GM12864 (cell line): ENCODE data around the gene UBTD2.
"Not testable (repeated sequence)": the region's sequence is repeated elsewhere in the genome, so short reads cannot be mapped to it uniquely, and the experiment has no call there.

Source experiments
- DNase-seq: peaks from one replicate; pipeline ENCODE4 v3.0.0-alpha.2; 2011; ENCODE audit warnings: low read depth
- H3K4me3 ChIP-seq: 2 replicates; pipeline ENCODE4 v1.5.1; 2011; ENCODE audit warnings: mild to moderate bottlenecking, low read depth, low read length, control low read depth
- TF ChIP-seq, protein P1 (sequence below): IDR thresholded peaks from 2 replicates; pipeline ENCODE4 v1.5.1; 2011; ENCODE audit warnings: low read depth, mild to moderate bottlenecking, moderate library complexity, low read length, control low read depth, inconsistent platforms; ENCODE audit errors: missing control alignments

UBTD2 gene

DNA sequence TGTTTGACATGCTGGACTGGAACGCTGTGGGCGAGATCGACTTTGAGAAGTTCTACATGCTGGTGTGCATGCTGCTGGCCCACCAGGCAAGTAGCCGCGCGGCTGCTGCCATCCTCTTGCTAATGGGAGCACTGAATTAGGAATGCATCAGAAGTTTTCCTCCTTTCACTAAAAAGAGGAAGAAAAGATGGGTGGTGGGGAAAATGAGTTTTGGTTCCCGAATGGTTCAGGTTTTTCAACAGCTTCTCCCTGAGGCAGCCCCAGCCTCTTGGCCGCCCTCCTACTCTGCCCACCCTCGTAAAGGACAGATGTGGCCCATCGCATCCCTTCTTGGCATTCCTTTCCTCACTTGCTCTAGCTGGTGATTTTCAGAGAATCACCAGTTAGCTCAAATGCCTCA lies 84.1 kb downstream of the UBTD2 start:
- H3K4me3 ChIP-seq = no peak overlapping the region
- TF ChIP-seq, protein P1, sequence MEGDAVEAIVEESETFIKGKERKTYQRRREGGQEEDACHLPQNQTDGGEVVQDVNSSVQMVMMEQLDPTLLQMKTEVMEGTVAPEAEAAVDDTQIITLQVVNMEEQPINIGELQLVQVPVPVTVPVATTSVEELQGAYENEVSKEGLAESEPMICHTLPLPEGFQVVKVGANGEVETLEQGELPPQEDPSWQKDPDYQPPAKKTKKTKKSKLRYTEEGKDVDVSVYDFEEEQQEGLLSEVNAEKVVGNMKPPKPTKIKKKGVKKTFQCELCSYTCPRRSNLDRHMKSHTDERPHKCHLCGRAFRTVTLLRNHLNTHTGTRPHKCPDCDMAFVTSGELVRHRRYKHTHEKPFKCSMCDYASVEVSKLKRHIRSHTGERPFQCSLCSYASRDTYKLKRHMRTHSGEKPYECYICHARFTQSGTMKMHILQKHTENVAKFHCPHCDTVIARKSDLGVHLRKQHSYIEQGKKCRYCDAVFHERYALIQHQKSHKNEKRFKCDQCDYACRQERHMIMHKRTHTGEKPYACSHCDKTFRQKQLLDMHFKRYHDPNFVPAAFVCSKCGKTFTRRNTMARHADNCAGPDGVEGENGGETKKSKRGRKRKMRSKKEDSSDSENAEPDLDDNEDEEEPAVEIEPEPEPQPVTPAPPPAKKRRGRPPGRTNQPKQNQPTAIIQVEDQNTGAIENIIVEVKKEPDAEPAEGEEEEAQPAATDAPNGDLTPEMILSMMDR = no peak
- DNase-seq = no peak

DNA sequence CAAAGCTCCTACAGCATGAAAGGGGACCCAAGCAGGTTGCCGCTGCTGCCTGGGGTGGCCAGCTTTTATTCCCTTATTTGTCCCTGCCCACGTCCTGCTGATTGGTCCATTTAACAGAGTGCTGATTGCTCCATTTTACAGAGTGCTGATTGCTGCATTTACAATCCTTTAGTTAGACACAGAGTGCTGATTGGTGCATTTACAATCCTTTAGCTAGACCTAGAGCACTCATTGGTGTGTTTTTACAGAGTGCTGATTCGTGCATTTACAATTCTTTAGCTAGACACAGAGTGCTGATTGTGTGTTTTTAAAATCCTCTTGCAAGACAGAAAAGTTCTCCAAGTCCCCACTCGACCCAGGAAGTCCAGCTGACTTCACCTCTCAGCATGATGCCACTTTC lies 85.8 kb downstream of the UBTD2 start:
- DNase-seq = not testable (repeated sequence)

DNA sequence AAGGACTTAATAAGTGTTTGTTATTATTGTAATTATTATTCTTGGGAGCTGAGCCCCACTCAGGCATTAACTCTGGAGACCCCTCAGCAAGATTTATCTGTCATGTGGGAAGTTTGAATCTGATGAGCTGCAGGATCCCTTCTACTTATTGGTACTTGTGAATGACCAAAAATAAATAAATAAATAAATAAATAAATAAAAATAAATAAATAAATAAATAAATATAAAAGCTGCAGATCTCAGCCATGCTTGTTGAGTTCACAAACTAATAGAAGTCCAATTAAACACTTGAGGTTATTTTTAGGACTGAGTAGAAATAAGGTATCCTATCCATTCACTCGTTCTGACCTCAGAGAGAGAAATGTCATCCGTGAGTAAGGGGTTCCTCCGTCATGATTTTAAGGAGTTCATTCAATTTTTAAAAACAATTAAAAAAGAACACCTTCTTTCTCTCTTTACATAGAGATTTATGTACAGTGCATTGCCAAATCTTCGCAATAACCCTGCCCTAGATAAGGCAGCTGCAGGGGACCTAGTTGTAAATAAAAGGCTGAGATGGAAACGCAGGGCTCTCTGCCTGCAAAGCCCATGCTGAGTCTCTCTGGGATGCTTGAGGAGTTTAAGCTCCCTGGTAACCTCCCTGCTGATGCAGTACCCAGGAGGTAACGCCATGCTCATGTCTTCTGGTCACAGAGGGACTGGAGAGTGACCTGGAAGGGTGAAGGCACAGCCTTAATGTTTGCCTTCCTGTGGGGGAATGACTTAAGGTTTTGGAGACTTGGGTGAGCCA lies 88.4 kb downstream of the UBTD2 start:
- TF ChIP-seq, protein P1 = no peak
- H3K4me3 ChIP-seq = no peak overlapping the region
- DNase-seq = no peak

More for the DNA sequence above, 85.8 kb downstream of the UBTD2 start:
- not testable (repeated sequence) for H3K4me3 ChIP-seq

DNA sequence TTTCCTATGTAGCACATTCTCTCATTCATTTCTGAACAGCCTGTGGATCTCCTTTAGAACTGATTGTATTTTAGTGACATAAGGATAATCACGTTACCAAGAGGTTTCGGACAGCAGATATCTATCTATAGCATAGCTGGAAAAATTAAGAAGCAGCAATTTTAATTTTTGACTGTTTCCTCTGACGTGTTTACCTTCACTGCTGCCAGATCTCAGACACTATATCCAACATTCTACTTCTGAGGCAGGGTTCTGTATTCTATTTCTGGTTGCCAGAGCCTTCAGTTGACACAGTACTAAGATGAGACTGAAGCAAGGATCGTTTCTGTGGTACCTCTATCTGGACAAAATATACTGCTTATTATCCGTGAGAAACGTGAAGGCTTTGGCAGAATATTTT lies 89.7 kb downstream of the UBTD2 start, which contains the start of gene EFCAB9:
TSS of gene EFCAB9 (plus strand) at position 301 of the 400 bp plus-strand sequence. CDS start at position 302, 1 bp downstream.
- TF ChIP-seq, protein P1 = no peak

DNA sequence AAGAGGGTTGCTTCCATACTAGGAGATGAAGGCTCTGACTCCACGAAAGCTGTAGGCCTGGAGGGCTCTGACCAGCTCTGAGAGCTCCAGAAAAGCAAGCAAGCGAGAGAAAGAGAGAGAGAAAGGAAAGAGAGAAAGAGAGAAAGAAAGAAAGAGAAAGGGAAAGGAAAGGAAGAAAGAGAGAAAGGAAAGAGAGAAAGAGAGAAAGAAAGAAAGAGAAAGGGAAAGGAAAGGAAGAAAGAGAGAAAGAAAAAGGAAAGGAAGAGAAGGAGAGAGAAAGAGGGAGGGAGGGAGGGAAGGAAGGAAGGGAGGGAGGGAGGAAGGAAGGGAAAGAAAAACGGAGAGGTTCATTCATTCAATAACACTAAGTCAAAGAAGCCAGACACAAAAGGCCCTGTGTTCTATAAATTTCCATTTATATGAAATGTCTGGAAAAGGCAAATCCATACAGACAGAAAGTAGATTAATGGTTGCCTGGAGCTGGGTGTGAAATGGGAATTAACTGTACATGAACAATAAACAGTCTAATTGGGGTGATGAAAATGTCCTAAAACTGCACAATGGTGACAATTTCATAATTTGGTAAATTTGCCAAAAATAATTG lies 93.8 kb downstream of the UBTD2 start:
- TF ChIP-seq, protein P1 = no peak
- H3K4me3 ChIP-seq = no peak overlapping the region
- no peak for DNase-seq

More for the DNA sequence above, 89.7 kb downstream of the UBTD2 start, which contains the start of gene EFCAB9:
- H3K4me3 ChIP-seq = no peak within 1 kb of the TSS
- no peak for DNase-seq

DNA sequence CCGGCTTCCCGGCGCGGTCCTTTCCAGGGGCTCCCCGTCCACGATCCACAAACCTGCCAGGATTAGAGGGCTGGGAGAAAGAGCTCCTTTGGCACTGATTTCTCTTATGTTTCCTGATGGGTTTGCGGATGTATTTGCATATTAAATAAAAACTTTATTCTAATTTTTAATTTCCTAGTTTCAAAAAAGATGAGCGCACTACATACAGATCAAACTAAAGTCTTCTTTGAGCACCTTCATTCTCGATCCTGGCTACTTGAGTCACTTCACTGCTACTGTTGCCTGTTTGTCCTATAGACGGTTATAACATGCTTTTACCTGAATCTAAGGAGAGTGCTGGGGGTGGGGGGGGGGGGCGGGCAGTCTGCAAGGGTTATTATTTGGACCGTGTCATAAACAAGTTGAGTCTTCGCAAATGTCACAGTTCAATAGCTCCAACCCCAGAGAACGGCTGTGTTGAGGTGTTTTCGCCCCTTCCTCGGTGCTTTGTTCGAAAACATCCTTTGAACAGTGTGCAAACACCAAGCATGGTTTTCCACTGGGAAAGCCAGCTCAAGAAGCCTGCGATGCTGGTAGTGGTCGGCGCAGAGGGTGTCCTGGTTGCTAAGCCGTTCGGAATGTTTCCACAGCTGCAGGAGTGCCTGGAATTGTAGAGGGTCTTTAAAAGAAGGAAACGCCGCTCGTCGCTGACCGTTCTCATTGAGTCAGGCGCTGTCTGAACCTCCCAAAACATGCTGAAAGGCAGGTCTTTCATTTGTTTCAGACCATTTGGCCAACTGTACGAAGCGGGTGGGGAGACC lies 94.5 kb downstream of the UBTD2 start:
- H3K4me3 ChIP-seq = peak overlapping the region; percentile 69
- TF ChIP-seq, protein P1 = no peak
- DNase-seq = no peak
